Upper lobe of left lung (tissue), 4 donors: Measurements from ENCODE around the gene DIP2C.

Experiments used
- POLR2A ChIP-seq, 4 donors: fragments of 450-650 bp; IDR thresholded peaks; one replicate each; pipeline ENCODE4 v1.5.1; 2016 to 2017; ENCODE audit warnings: antibody characterized with exemption in 4 of 4, mild to moderate bottlenecking in 2 of 4
- POLR2AphosphoS5 ChIP-seq, 2 donors: sonication (generic); formaldehyde crosslinking; IDR thresholded peaks; one replicate each; pipeline ENCODE4 v1.5.1; 2017; ENCODE audit warnings: antibody characterized with exemption in 2 of 2
- TF ChIP-seq, protein P1 (sequence below), 6 experiments: fragments of 450-650 bp in 4 of 6; fragments of 200-600 bp in 2 of 6; sonication (generic) in 2 of 6; IDR thresholded peaks; one replicate each; pipeline ENCODE4 v1.5.1; 2016 to 2019; ENCODE audit warnings: antibody characterized with exemption in 6 of 6

DNA sequence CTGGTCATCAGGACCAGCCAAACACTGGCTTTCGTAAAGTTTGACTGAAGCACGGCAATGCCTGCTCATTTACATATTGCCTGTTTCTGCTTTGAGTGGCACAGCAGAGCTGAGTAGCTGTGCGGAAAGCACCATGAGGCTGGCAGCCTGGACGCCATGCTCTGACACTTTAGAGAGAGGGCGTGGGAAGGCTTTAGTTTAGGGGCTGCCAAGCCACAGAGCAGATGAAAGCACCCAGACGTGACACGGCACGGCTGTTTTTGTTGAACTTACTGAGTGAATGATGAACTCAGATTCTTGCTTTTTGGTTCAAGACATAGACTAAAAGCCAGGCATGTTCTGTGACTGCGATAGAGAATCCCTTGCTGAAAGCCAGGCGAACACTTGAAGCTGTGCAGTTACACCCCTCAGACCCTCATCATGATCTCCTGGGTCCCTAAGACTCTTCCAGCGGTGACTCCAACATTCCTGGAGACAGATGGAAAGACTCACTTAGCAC is 372.1 kb downstream of the DIP2C start:
- TF ChIP-seq, protein P1, sequence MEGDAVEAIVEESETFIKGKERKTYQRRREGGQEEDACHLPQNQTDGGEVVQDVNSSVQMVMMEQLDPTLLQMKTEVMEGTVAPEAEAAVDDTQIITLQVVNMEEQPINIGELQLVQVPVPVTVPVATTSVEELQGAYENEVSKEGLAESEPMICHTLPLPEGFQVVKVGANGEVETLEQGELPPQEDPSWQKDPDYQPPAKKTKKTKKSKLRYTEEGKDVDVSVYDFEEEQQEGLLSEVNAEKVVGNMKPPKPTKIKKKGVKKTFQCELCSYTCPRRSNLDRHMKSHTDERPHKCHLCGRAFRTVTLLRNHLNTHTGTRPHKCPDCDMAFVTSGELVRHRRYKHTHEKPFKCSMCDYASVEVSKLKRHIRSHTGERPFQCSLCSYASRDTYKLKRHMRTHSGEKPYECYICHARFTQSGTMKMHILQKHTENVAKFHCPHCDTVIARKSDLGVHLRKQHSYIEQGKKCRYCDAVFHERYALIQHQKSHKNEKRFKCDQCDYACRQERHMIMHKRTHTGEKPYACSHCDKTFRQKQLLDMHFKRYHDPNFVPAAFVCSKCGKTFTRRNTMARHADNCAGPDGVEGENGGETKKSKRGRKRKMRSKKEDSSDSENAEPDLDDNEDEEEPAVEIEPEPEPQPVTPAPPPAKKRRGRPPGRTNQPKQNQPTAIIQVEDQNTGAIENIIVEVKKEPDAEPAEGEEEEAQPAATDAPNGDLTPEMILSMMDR (IDR thresholded peaks at IDR 0.05), result no peak
- no peak for TF ChIP-seq POLR2A (IDR thresholded peaks at IDR 0.05)
- peak; percentile 76 to 83 for TF ChIP-seq POLR2AphosphoS5 (IDR thresholded peaks at IDR 0.05)
